ENCODE results near the gene VWC2L.

The VWC2L gene

DNA sequence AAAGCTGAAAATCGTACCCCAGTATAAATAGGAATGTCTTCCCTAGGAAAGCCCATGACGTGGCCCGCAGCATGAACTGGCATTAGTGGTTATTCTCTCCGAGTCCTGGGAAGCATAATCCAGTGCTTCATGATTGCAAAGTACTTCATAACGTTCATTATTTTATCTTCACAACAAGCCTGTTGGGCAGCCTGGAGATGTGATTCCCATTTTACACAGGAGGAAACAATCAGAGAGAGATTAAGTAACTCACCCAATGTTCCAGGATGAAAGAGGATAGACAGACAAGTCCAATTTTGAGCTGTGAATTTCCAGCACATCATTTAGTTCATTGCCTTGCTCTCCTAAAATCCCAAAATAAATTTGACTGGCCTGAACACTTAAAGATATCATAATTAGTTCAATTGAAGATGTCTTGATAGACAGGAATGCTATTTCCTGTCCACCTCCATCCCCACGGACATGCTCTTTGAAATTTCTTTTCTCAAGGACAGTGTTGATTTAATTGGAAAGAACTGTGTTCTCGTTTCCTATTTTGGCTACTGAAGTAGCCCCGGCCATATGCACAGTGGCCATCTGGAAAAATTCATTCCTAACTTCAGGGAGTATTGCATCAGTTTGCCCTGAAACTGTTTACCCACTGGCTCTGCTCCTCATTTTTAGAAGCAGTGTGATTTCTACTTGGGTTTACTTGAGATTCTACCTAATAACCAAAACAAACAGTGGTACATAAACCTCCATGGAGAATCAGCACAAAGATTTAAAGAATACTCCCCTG lies 93.9 kb downstream of the VWC2L start:
- Histone ChIP-seq H3K4me3 (ENCODE audit: low read depth, low read length) (no peak overlapping the region), H3K27me3 (ENCODE audit: control insufficient read depth, insufficient read depth, low read length) (no peaks in the 10 kb centered on the region), H3K9me3 (ENCODE audit: control insufficient read depth, insufficient read depth, low read length) (no peaks in the 10 kb centered on the region), H3K36me3 (ENCODE audit: control insufficient read depth, insufficient read depth, low read length) (no peaks in the 10 kb centered on the region), H3K9ac (ENCODE audit: low read depth, low read length) (no peak overlapping the region), H3K4me1 (ENCODE audit: control insufficient read depth, insufficient read depth, low read length) (no peaks in the 10 kb centered on the region)

DNA sequence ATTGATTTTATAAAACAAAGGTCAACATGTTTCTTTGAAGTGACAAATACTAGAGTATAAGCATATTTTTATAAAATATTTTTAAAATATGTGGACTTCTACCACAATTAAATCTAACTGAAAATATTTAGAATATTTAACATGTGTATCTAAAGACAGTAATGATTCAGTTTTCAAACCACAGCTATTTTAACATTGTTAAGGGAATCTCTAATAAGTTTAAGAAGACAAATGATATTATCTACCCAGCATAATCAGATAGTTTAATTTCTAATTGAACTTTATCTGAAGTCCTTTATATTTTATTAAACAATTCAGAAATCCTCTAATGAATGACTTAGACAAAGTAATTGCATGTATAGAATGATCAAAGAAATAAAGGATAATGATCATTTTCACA lies 96.2 kb downstream of the VWC2L start:
- Histone ChIP-seq H3K9ac (ENCODE audit: low read depth, low read length) (no peak overlapping the region), H3K4me1 (ENCODE audit: control insufficient read depth, insufficient read depth, low read length) (no peaks in the 10 kb centered on the region), H3K36me3 (ENCODE audit: control insufficient read depth, insufficient read depth, low read length) (no peaks in the 10 kb centered on the region), H3K4me3 (ENCODE audit: low read depth, low read length) (no peak overlapping the region), H3K9me3 (ENCODE audit: control insufficient read depth, insufficient read depth, low read length) (no peaks in the 10 kb centered on the region), H3K27me3 (ENCODE audit: control insufficient read depth, insufficient read depth, low read length) (no peaks in the 10 kb centered on the region)

DNA sequence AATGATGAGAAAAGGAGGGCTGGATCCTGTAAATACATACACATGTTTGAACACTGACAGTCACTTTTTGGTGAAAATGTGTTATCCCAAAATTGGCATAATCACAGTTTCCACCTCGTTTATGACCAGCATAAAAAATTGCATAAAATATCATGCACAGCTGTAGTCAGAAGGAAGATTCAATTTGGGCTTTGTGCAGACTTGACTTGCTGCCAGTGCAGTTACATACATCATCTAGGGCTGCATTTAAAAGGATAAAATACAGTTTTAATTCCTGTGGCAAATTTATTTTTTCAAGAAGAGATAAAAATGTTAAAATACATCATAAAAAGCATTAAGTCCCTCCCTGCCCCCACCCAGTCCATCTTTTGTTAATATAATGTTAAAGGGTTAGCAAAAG lies 103.8 kb downstream of the VWC2L start:
- Histone ChIP-seq H3K36me3 (ENCODE audit: control insufficient read depth, insufficient read depth, low read length) (no peaks in the 10 kb centered on the region), H3K9ac (ENCODE audit: low read depth, low read length) (no peak overlapping the region), H3K9me3 (ENCODE audit: control insufficient read depth, insufficient read depth, low read length) (no peaks in the 10 kb centered on the region), H3K4me3 (ENCODE audit: low read depth, low read length) (no peak overlapping the region), H3K27me3 (ENCODE audit: control insufficient read depth, insufficient read depth, low read length) (no peaks in the 10 kb centered on the region), H3K4me1 (ENCODE audit: control insufficient read depth, insufficient read depth, low read length) (no peaks in the 10 kb centered on the region)

DNA sequence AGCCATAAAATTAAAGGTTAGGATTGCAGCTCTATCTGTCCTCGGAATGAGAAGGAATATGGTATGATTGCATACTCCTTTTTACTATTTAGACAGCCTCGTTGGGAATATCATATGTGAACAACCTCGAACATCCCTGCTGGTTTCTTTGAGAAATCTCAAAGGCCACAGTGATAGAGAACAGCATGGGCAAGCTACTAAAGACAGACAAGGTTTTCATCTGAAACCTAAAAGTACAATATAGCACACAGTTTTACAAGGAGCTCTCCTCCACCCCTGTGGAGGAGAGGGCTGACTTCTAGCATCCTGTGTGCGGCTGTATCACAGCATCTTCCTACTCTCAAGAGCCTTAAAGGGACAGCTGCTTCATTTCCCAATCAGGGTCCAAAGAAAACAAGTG lies 104.3 kb downstream of the VWC2L start:
- Histone ChIP-seq H3K4me1 (ENCODE audit: control insufficient read depth, insufficient read depth, low read length) (no peaks in the 10 kb centered on the region), H3K27me3 (ENCODE audit: control insufficient read depth, insufficient read depth, low read length) (no peaks in the 10 kb centered on the region), H3K4me3 (ENCODE audit: low read depth, low read length) (no peak overlapping the region), H3K36me3 (ENCODE audit: control insufficient read depth, insufficient read depth, low read length) (no peaks in the 10 kb centered on the region), H3K9me3 (ENCODE audit: control insufficient read depth, insufficient read depth, low read length) (no peaks in the 10 kb centered on the region), H3K9ac (ENCODE audit: low read depth, low read length) (no peak overlapping the region)

DNA sequence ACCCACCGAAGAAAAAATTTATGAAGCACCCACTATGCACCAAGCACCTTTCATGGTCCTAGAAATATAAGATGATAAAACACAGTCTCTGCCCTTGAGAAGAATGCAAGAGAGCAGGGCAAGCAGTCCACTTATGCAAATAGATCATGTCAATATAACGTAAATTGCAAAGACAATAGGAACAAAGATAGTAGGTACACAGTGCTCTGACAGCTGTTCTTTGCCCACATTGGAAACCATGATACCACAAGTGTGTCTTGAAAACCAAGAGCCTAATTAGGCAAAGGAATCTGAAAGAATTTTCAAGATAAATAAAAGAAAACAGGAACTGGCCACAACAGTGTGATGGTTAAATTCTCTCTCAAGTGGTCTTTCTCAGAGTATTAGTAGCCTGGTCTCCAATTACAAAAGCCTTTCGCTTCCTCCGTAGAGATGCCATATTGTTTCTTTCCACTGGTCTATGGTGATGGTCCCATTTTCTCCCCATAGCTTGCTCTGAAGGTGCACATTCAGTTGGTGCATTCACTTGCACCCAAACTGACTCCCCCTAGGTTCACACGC lies 108.5 kb downstream of the VWC2L start:
- no peak overlapping the region for H3K4me3 ChIP-seq (ENCODE audit: low read depth, low read length)
- H3K4me1 ChIP-seq (ENCODE audit: control insufficient read depth, insufficient read depth, low read length): no peaks in the 10 kb centered on the region
- no peaks in the 10 kb centered on the region for H3K27me3 ChIP-seq (ENCODE audit: control insufficient read depth, insufficient read depth, low read length)
- no peaks in the 10 kb centered on the region for H3K36me3 ChIP-seq (ENCODE audit: control insufficient read depth, insufficient read depth, low read length)
- H3K9ac ChIP-seq (ENCODE audit: low read depth, low read length): no peak overlapping the region
- H3K9me3 ChIP-seq (ENCODE audit: control insufficient read depth, insufficient read depth, low read length): no peaks in the 10 kb centered on the region

- Histone ChIP-seq H3K4me1 (ENCODE audit: control insufficient read depth, insufficient read depth, low read length) (no peaks in the 10 kb centered on the region), H3K27me3 (ENCODE audit: control insufficient read depth, insufficient read depth, low read length) (no peaks in the 10 kb centered on the region), H3K9me3 (ENCODE audit: control insufficient read depth, insufficient read depth, low read length) (no peaks in the 10 kb centered on the region), H3K4me3 (ENCODE audit: low read depth, low read length) (no peak overlapping the region), H3K9ac (ENCODE audit: low read depth, low read length) (no peak overlapping the region), H3K36me3 (ENCODE audit: control insufficient read depth, insufficient read depth, low read length) (no peaks in the 10 kb centered on the region)
Observed at GRCh38 chr2:214529021-214529420, 118.2 kb downstream of the VWC2L start.

DNA sequence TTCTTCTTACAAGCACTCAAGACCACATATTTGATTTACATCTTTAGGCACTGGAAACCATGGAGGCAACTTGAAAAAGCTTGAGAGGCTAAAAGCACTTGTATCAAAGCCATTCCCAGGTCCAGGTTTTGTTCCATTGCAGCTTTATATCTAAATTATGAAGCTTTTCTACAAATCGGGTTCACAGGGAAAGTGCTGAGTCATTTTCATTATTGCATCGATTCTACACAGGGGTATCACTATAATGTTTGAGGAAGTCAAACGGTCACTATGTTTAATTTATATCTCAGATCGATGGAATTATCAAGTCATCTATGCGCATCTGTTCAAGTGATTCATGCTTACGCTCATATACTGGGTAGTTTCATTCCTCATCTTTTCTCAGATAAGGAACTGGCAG lies 118.7 kb downstream of the VWC2L start:
- H3K4me3 ChIP-seq (ENCODE audit: low read depth, low read length): no peak overlapping the region
- no peak overlapping the region for H3K9ac ChIP-seq (ENCODE audit: low read depth, low read length)
- no peaks in the 10 kb centered on the region for H3K27me3 ChIP-seq (ENCODE audit: control insufficient read depth, insufficient read depth, low read length)
- no peaks in the 10 kb centered on the region for H3K36me3 ChIP-seq (ENCODE audit: control insufficient read depth, insufficient read depth, low read length)
- H3K9me3 ChIP-seq (ENCODE audit: control insufficient read depth, insufficient read depth, low read length): no peaks in the 10 kb centered on the region
- H3K4me1 ChIP-seq (ENCODE audit: control insufficient read depth, insufficient read depth, low read length): no peaks in the 10 kb centered on the region

DNA sequence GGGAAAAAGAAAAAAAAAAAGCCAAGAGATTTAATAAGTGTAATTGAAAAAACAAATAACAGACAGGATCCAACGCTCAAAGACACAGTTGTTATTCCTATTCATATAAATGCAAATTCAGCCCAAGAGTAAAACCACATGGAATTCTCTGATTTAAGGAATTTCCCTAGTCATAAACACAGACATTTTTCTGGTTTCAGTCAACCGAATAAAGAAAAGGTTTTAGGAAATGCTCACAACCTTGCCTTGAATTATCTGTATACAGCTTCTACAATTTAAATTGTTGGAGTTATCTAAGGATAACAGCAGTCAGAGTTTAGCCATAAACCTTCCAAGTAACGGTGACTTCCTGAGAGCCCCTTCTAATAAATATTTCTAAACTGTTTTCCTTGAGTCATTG lies 122.7 kb downstream of the VWC2L start:
- H3K9ac ChIP-seq (ENCODE audit: low read depth, low read length): no peak overlapping the region
- H3K4me3 ChIP-seq (ENCODE audit: low read depth, low read length): no peak overlapping the region
- H3K27me3 ChIP-seq (ENCODE audit: control insufficient read depth, insufficient read depth, low read length): no peaks in the 10 kb centered on the region
- no peaks in the 10 kb centered on the region for H3K36me3 ChIP-seq (ENCODE audit: control insufficient read depth, insufficient read depth, low read length)
- no peaks in the 10 kb centered on the region for H3K4me1 ChIP-seq (ENCODE audit: control insufficient read depth, insufficient read depth, low read length)
- no peaks in the 10 kb centered on the region for H3K9me3 ChIP-seq (ENCODE audit: control insufficient read depth, insufficient read depth, low read length)

DNA sequence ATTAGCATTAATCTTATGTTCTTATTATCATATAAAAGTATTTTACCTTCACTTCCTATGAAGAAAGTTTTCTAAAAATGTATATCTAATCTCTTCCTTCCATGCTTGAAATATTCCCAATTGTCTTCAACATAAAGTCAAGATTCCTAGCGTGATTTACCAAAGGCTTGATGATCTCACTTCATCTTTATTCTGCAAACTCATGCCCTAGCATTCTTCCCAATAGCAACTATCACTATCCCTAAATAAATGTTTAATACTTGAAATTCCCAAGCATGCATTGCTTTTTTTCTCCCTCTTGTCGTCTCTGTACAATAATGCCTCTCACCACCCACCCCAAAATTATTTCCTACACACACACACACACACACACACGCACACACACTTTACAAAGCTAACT lies 125.8 kb downstream of the VWC2L start:
- H3K27me3 ChIP-seq (ENCODE audit: control insufficient read depth, insufficient read depth, low read length): no peaks in the 10 kb centered on the region
- no peaks in the 10 kb centered on the region for H3K9me3 ChIP-seq (ENCODE audit: control insufficient read depth, insufficient read depth, low read length)
- H3K4me1 ChIP-seq (ENCODE audit: control insufficient read depth, insufficient read depth, low read length): no peaks in the 10 kb centered on the region
- no peak overlapping the region for H3K9ac ChIP-seq (ENCODE audit: low read depth, low read length)
- H3K36me3 ChIP-seq (ENCODE audit: control insufficient read depth, insufficient read depth, low read length): no peaks in the 10 kb centered on the region
- no peak overlapping the region for H3K4me3 ChIP-seq (ENCODE audit: low read depth, low read length)

DNA sequence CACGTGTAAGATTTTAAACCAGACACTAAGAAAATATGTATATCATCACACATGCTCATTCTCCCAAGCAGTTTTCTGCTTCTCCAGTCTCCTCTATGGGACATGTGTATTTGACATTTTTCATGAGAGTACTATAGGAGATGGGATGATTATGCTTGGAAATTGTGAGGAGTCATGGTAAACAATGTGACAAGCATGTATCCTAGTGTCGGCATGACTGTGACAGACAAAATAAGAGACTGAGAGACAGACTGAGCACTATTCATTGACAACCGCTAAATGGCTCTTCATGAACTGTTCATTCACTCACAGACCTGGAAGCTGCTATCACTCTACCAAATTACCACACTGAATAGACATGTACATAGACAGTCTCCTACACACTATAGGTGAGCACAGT lies 127.1 kb downstream of the VWC2L start:
- Histone ChIP-seq H3K4me1 (ENCODE audit: control insufficient read depth, insufficient read depth, low read length) (no peaks in the 10 kb centered on the region), H3K9ac (ENCODE audit: low read depth, low read length) (no peak overlapping the region), H3K36me3 (ENCODE audit: control insufficient read depth, insufficient read depth, low read length) (no peaks in the 10 kb centered on the region), H3K9me3 (ENCODE audit: control insufficient read depth, insufficient read depth, low read length) (no peaks in the 10 kb centered on the region), H3K27me3 (ENCODE audit: control insufficient read depth, insufficient read depth, low read length) (no peaks in the 10 kb centered on the region), H3K4me3 (ENCODE audit: low read depth, low read length) (no peak overlapping the region)

DNA sequence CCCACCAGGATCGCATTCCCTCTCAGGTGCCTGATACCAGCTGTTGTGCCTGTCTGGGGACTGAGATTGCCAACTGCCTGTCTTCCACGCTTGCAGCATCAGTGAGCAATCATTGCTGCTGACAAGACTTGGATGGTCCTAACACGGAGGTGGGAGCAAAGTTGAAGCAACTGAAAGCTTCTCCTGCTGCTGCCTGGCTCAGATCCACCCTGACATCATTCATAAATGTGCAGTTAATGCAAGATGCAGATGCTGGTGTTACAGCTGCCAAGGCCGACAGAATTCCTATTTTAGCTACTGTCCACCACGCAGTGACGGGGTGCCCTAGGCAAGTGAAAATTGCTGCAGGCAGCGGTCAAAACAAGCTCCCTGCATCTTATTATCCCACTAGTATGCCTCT lies 131.4 kb downstream of the VWC2L start:
- Histone ChIP-seq H3K4me3 (ENCODE audit: low read depth, low read length) (no peak overlapping the region), H3K36me3 (ENCODE audit: control insufficient read depth, insufficient read depth, low read length) (no peaks in the 10 kb centered on the region), H3K9me3 (ENCODE audit: control insufficient read depth, insufficient read depth, low read length) (no peaks in the 10 kb centered on the region), H3K27me3 (ENCODE audit: control insufficient read depth, insufficient read depth, low read length) (no peaks in the 10 kb centered on the region), H3K4me1 (ENCODE audit: control insufficient read depth, insufficient read depth, low read length) (no peaks in the 10 kb centered on the region), H3K9ac (ENCODE audit: low read depth, low read length) (no peak overlapping the region)

- H3K36me3 ChIP-seq (ENCODE audit: control insufficient read depth, insufficient read depth, low read length): no peaks in the 10 kb centered on the region
- H3K4me3 ChIP-seq (ENCODE audit: low read depth, low read length): no peak overlapping the region
- no peaks in the 10 kb centered on the region for H3K4me1 ChIP-seq (ENCODE audit: control insufficient read depth, insufficient read depth, low read length)
- H3K27me3 ChIP-seq (ENCODE audit: control insufficient read depth, insufficient read depth, low read length): no peaks in the 10 kb centered on the region
- no peak overlapping the region for H3K9ac ChIP-seq (ENCODE audit: low read depth, low read length)
- no peaks in the 10 kb centered on the region for H3K9me3 ChIP-seq (ENCODE audit: control insufficient read depth, insufficient read depth, low read length)
Observed at GRCh38 chr2:214542866-214543265, 132.0 kb downstream of the VWC2L start.

Data from iPS-15b (cell line).